HG02870 (cell line): ENCODE data around the gene SNAI3.
A peak's percentile ranks its signal among the peaks of the same experiment; 100 is the strongest.

ENCODE experiments used
- ATAC-seq: cut with Tn5 transposase; IDR thresholded peaks from one replicate; pipeline ENCODE4 v1.9.1; 2021; ENCODE audit warnings: mild to moderate bottlenecking, moderate library complexity; ENCODE audit not compliant: unreplicated experiment

Gene SNAI3

GRCh38 chr16:88706229-88706964 is 20.1 kb upstream of the SNAI3 start, which contains the start of the genes CTU2 and RNF166:
Gene CTU2 (plus strand): TSS chr16:88706503. CDS start chr16:88706531, 28 bp downstream.
Gene RNF166 (minus strand): TSS chr16:88706408. CDS start chr16:88706325, 83 bp downstream.
- ATAC-seq = peak; percentile 71

- ATAC-seq = no peak
These were observed 19.5 kb upstream of the SNAI3 start for GRCh38 chr16:88705801-88706228.

- ATAC-seq = no peak
These were observed 18.9 kb upstream of the SNAI3 start for GRCh38 chr16:88705076-88705684.

GRCh38 chr16:88703486-88704309 is 17.4 kb upstream of the SNAI3 start:
- no peak for ATAC-seq

GRCh38 chr16:88702371-88703210 is 16.3 kb upstream of the SNAI3 start:
- ATAC-seq = no peak

- no peak for ATAC-seq
These were observed 15.5 kb upstream of the SNAI3 start for GRCh38 chr16:88701581-88702370.

GRCh38 chr16:88700636-88701482 is 14.6 kb upstream of the SNAI3 start:
- peak; percentile 69 for ATAC-seq

GRCh38 chr16:88700322-88700635 is 14.0 kb upstream of the SNAI3 start:
- ATAC-seq = no peak

GRCh38 chr16:88699180-88699579 is 12.9 kb upstream of the SNAI3 start:
- no peak for ATAC-seq

GRCh38 chr16:88698646-88699045 is 12.3 kb upstream of the SNAI3 start:
- ATAC-seq = no peak

GRCh38 chr16:88697831-88698615 is 11.7 kb upstream of the SNAI3 start:
- ATAC-seq = no peak

- ATAC-seq = no peak
These were observed 11.0 kb upstream of the SNAI3 start for GRCh38 chr16:88697116-88697830.

GRCh38 chr16:88696441-88696840 is 10.1 kb upstream of the SNAI3 start:
- ATAC-seq = no peak

GRCh38 chr16:88695753-88696152 is 9.4 kb upstream of the SNAI3 start:
- no peak for ATAC-seq

GRCh38 chr16:88695218-88695617 is 8.9 kb upstream of the SNAI3 start:
- ATAC-seq = no peak

GRCh38 chr16:88694221-88695087 is 8.1 kb upstream of the SNAI3 start:
- no peak for ATAC-seq
